Measurements from ENCODE around the gene EPHB6.

The EPHB6 gene

GRCh38 chr7:142894112-142894984, 39.5 kb downstream of the EPHB6 start:
- H3K27me3 Mint-ChIP-seq: peaks cover 40% of the 10 kb centered on the region
- no peak overlapping the region for H3K27ac Mint-ChIP-seq
- H3K36me3 Mint-ChIP-seq: no peaks in the 10 kb centered on the region
- H3K9me3 Mint-ChIP-seq: peaks cover 5% of the 10 kb centered on the region
- CTCF ChIA-PET: interaction anchor here (1.0 to 2.2 kb wide), 3 partner anchors 13 to 111 kb away, joined by 4 to 6 read pairs (median 4); no protein-coding TSS in a partner anchor
- no peak for DNase-seq
- no peaks in the 10 kb centered on the region for H3K4me1 Mint-ChIP-seq
- no peak overlapping the region for H3K4me3 Mint-ChIP-seq

GRCh38 chr7:142894985-142895593, 40.2 kb downstream of the EPHB6 start:
- Mint-ChIP-seq H3K4me1 (no peaks in the 10 kb centered on the region), H3K27me3 (peaks cover 46% of the 10 kb centered on the region), H3K36me3 (no peaks in the 10 kb centered on the region), H3K4me3 (no peak overlapping the region), H3K9me3 (peaks cover 5% of the 10 kb centered on the region), H3K27ac (no peak overlapping the region)
- CTCF ChIA-PET: interaction anchor here (0.9 to 2.2 kb wide), 4 partner anchors 12 to 111 kb away, joined by 3 to 6 read pairs (median 4); no protein-coding TSS in a partner anchor
- DNase-seq: no peak

- H3K27me3 Mint-ChIP-seq: peaks cover 50% of the 10 kb centered on the region
- H3K4me1 Mint-ChIP-seq: no peaks in the 10 kb centered on the region
Measured at GRCh38 chr7:142896151-142896550, 41.3 kb downstream of the EPHB6 start.

GRCh38 chr7:142896741-142897379, 42.0 kb downstream of the EPHB6 start:
- H3K27ac Mint-ChIP-seq: no peak overlapping the region
- no peaks in the 10 kb centered on the region for H3K36me3 Mint-ChIP-seq
- H3K4me3 Mint-ChIP-seq: no peak overlapping the region
- CTCF ChIA-PET: no interaction called here
- DNase-seq: no peak
- H3K4me1 Mint-ChIP-seq: no peaks in the 10 kb centered on the region
- no peaks in the 10 kb centered on the region for H3K9me3 Mint-ChIP-seq
- H3K27me3 Mint-ChIP-seq: peaks cover 53% of the 10 kb centered on the region

More at GRCh38 chr7:142896151-142896550, 41.3 kb downstream of the EPHB6 start:
- Mint-ChIP-seq H3K9me3 (no peaks in the 10 kb centered on the region), H3K4me3 (no peak overlapping the region), H3K27ac (no peak overlapping the region), H3K36me3 (no peaks in the 10 kb centered on the region)
- DNase-seq: no peak
- CTCF ChIA-PET: interaction anchor here (2.2 kb wide), 1 partner anchor 15 kb away, joined by 6 read pairs; no protein-coding TSS in a partner anchor

GRCh38 chr7:142897691-142898090, 42.8 kb downstream of the EPHB6 start:
- H3K27me3 Mint-ChIP-seq: peaks cover 48% of the 10 kb centered on the region
- H3K4me3 Mint-ChIP-seq: no peak overlapping the region
- no peak overlapping the region for H3K27ac Mint-ChIP-seq
- CTCF ChIA-PET: interaction anchor here (1.5 kb wide), 1 partner anchor 15 kb away, joined by 5 read pairs; no protein-coding TSS in a partner anchor
- no peaks in the 10 kb centered on the region for H3K36me3 Mint-ChIP-seq
- no peak for DNase-seq
- H3K4me1 Mint-ChIP-seq: no peaks in the 10 kb centered on the region
- H3K9me3 Mint-ChIP-seq: no peaks in the 10 kb centered on the region

- CTCF ChIA-PET: interaction anchor here (1.5 kb wide), 1 partner anchor 16 kb away, joined by 5 read pairs; no protein-coding TSS in a partner anchor
- H3K36me3 Mint-ChIP-seq: no peaks in the 10 kb centered on the region
- no peak for DNase-seq
- no peaks in the 10 kb centered on the region for H3K4me1 Mint-ChIP-seq
- H3K27ac Mint-ChIP-seq: no peak overlapping the region
- peaks cover 48% of the 10 kb centered on the region for H3K27me3 Mint-ChIP-seq
- H3K9me3 Mint-ChIP-seq: no peaks in the 10 kb centered on the region
- no peak overlapping the region for H3K4me3 Mint-ChIP-seq
Measured at GRCh38 chr7:142898377-142899170, 43.7 kb downstream of the EPHB6 start.

- Mint-ChIP-seq H3K4me1 (no peaks in the 10 kb centered on the region), H3K4me3 (no peak overlapping the region), H3K27ac (no peak overlapping the region), H3K9me3 (no peaks in the 10 kb centered on the region), H3K36me3 (no peaks in the 10 kb centered on the region), H3K27me3 (peaks cover 41% of the 10 kb centered on the region)
- no peak for DNase-seq
- CTCF ChIA-PET: interaction anchor here (1.2 kb wide), 1 partner anchor 10 kb away, joined by 3 read pairs; no protein-coding TSS in a partner anchor
Measured at GRCh38 chr7:142899661-142900060, 44.8 kb downstream of the EPHB6 start.

- CTCF ChIA-PET: interaction anchor here (1.6 kb wide), 1 partner anchor 21 kb away, joined by 3 read pairs; no protein-coding TSS in a partner anchor
- Mint-ChIP-seq H3K27ac (no peak overlapping the region), H3K9me3 (no peaks in the 10 kb centered on the region), H3K4me3 (no peak overlapping the region), H3K36me3 (no peaks in the 10 kb centered on the region), H3K4me1 (no peaks in the 10 kb centered on the region), H3K27me3 (peaks cover 30% of the 10 kb centered on the region)
- DNase-seq: no peak
Measured at GRCh38 chr7:142901426-142902259, 46.8 kb downstream of the EPHB6 start.

- Mint-ChIP-seq H3K9me3 (no peaks in the 10 kb centered on the region), H3K4me3 (no peak overlapping the region), H3K27ac (no peak overlapping the region), H3K36me3 (no peaks in the 10 kb centered on the region), H3K27me3 (peaks cover 14% of the 10 kb centered on the region), H3K4me1 (no peaks in the 10 kb centered on the region)
- CTCF ChIA-PET: no interaction called here
- DNase-seq: no peak
Measured at GRCh38 chr7:142904128-142904527, 49.3 kb downstream of the EPHB6 start.

GRCh38 chr7:142905759-142906158, 50.9 kb downstream of the EPHB6 start:
- H3K9me3 Mint-ChIP-seq: no peaks in the 10 kb centered on the region
- H3K36me3 Mint-ChIP-seq: no peaks in the 10 kb centered on the region
- CTCF ChIA-PET: interaction anchor here (1.2 kb wide), 1 partner anchor 24 kb away, joined by 3 read pairs; no protein-coding TSS in a partner anchor
- peaks cover 14% of the 10 kb centered on the region for H3K27me3 Mint-ChIP-seq
- no peak for DNase-seq
- H3K27ac Mint-ChIP-seq: no peak overlapping the region
- no peaks in the 10 kb centered on the region for H3K4me1 Mint-ChIP-seq
- H3K4me3 Mint-ChIP-seq: no peak overlapping the region

- H3K36me3 Mint-ChIP-seq: no peaks in the 10 kb centered on the region
- no peak for DNase-seq
- no peaks in the 10 kb centered on the region for H3K4me1 Mint-ChIP-seq
- H3K9me3 Mint-ChIP-seq: no peaks in the 10 kb centered on the region
- H3K4me3 Mint-ChIP-seq: no peak overlapping the region
- peaks cover 12% of the 10 kb centered on the region for H3K27me3 Mint-ChIP-seq
- CTCF ChIA-PET: interaction anchor here (1.2 kb wide), 1 partner anchor 25 kb away, joined by 3 read pairs; no protein-coding TSS in a partner anchor
- H3K27ac Mint-ChIP-seq: no peak overlapping the region
Measured at GRCh38 chr7:142906643-142907042, 51.8 kb downstream of the EPHB6 start.

GRCh38 chr7:142908290-142908689, 53.4 kb downstream of the EPHB6 start:
- H3K36me3 Mint-ChIP-seq: no peaks in the 10 kb centered on the region
- H3K4me3 Mint-ChIP-seq: no peak overlapping the region
- H3K4me1 Mint-ChIP-seq: no peaks in the 10 kb centered on the region
- no peak for DNase-seq
- CTCF ChIA-PET: no interaction called here
- H3K9me3 Mint-ChIP-seq: no peaks in the 10 kb centered on the region
- H3K27ac Mint-ChIP-seq: no peak overlapping the region
- H3K27me3 Mint-ChIP-seq: peaks cover 17% of the 10 kb centered on the region

Measured in activated naive CD4-positive, alpha-beta T cell treated with anti-CD3 and anti-CD28 coated beads, Interleukin-2, amount 10 ng/mL, durations not matched to agents 7 days and 5 days (primary cell).